Liver (tissue), 3 donors: ENCODE results near the gene AFAP1.

ENCODE experiments used
- EGR1 ChIP-seq, 2 donors: IDR thresholded peaks; 2 replicates each; pipeline ENCODE4 v1.6.1; 2016 to 2018; ENCODE audit warnings: antibody characterized with exemption in 2 of 2, low read depth in 2 of 2
- FOXA1 ChIP-seq: IDR thresholded peaks from 2 replicates; pipeline ENCODE4 v1.6.1; 2016; ENCODE audit warnings: antibody characterized with exemption
- JUND ChIP-seq, 2 donors: IDR thresholded peaks; 2 replicates each; pipeline ENCODE4 v1.6.1; 2016; ENCODE audit warnings: antibody characterized with exemption in 2 of 2
- NR2F2 ChIP-seq: IDR thresholded peaks from 2 replicates; pipeline ENCODE4 v1.6.1; 2016; ENCODE audit warnings: antibody characterized with exemption
- RXRA ChIP-seq, 2 donors: IDR thresholded peaks; 2 replicates each; pipeline ENCODE4 v1.6.1; 2017 to 2018; ENCODE audit warnings: antibody characterized with exemption in 2 of 2, mild to moderate bottlenecking in 1 of 2
- SP1 ChIP-seq: IDR thresholded peaks from 2 replicates; pipeline ENCODE4 v1.6.1; 2018; ENCODE audit warnings: antibody characterized with exemption, mild to moderate bottlenecking
- TAF1 ChIP-seq: conservative IDR thresholded peaks from 2 replicates; pipeline ENCODE4 v1.6.1; 2016; ENCODE audit warnings: antibody characterized with exemption, mild to moderate bottlenecking
- YY1 ChIP-seq: IDR thresholded peaks from 2 replicates; pipeline ENCODE4 v1.6.1; 2016; ENCODE audit warnings: antibody characterized with exemption, mild to moderate bottlenecking
- TF ChIP-seq, protein P1 (sequence below): fragments of 150-350 bp; IDR thresholded peaks from 2 replicates; pipeline ENCODE4 v1.5.1; 2017; ENCODE audit warnings: improper control_type of control experiment, low read depth, low read length; ENCODE audit not compliant: missing input control
- TF ChIP-seq, protein P2 (sequence below): IDR thresholded peaks from 2 replicates; pipeline ENCODE4 v1.6.1; 2016; ENCODE audit warnings: antibody characterized with exemption
- TF ChIP-seq, protein P3 (sequence below): IDR thresholded peaks from 2 replicates; pipeline ENCODE4 v1.6.1; 2016; ENCODE audit warnings: antibody characterized with exemption
- TF ChIP-seq, protein P4 (sequence below): IDR thresholded peaks from 2 replicates; pipeline ENCODE4 v1.6.1; 2016; ENCODE audit warnings: antibody characterized with exemption, mild to moderate bottlenecking
- donor health status: healthy.
- donor health status: healthy.

DNA sequence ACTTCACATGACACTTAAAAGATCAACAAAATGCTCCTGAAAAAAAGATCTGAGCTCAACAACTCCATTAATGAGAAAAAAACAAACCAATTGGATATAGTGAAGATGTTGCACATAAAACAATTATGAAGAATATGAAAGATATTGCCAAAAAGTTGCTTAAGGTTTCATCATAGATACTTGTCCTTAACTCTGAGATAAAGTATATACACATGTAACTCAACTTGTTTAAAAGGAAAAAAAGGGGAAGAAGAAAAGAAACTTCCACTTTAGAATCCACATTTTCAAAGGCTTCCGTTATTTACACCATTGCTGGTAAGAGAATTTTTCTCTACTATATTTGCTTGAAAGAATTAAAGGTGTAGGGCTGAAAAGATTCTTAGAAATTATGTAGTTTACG, 2.7 kb downstream of the AFAP1 start:
- TF ChIP-seq, protein P1, sequence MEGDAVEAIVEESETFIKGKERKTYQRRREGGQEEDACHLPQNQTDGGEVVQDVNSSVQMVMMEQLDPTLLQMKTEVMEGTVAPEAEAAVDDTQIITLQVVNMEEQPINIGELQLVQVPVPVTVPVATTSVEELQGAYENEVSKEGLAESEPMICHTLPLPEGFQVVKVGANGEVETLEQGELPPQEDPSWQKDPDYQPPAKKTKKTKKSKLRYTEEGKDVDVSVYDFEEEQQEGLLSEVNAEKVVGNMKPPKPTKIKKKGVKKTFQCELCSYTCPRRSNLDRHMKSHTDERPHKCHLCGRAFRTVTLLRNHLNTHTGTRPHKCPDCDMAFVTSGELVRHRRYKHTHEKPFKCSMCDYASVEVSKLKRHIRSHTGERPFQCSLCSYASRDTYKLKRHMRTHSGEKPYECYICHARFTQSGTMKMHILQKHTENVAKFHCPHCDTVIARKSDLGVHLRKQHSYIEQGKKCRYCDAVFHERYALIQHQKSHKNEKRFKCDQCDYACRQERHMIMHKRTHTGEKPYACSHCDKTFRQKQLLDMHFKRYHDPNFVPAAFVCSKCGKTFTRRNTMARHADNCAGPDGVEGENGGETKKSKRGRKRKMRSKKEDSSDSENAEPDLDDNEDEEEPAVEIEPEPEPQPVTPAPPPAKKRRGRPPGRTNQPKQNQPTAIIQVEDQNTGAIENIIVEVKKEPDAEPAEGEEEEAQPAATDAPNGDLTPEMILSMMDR = no peak
- TF ChIP-seq, protein P2, sequence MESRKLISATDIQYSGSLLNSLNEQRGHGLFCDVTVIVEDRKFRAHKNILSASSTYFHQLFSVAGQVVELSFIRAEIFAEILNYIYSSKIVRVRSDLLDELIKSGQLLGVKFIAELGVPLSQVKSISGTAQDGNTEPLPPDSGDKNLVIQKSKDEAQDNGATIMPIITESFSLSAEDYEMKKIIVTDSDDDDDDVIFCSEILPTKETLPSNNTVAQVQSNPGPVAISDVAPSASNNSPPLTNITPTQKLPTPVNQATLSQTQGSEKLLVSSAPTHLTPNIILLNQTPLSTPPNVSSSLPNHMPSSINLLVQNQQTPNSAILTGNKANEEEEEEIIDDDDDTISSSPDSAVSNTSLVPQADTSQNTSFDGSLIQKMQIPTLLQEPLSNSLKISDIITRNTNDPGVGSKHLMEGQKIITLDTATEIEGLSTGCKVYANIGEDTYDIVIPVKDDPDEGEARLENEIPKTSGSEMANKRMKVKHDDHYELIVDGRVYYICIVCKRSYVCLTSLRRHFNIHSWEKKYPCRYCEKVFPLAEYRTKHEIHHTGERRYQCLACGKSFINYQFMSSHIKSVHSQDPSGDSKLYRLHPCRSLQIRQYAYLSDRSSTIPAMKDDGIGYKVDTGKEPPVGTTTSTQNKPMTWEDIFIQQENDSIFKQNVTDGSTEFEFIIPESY = no peak
- TF ChIP-seq RXRA (IDR thresholded peaks at IDR 0.05) = no peak
- TF ChIP-seq TAF1 = no peak
- no peak for TF ChIP-seq YY1
- TF ChIP-seq, protein P3, sequence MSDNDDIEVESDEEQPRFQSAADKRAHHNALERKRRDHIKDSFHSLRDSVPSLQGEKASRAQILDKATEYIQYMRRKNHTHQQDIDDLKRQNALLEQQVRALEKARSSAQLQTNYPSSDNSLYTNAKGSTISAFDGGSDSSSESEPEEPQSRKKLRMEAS = no peak
- TF ChIP-seq SP1 = no peak
- TF ChIP-seq EGR1 (IDR thresholded peaks at IDR 0.05; ENCODE audit: low read depth in 2 of 2) = no peak
- no peak for TF ChIP-seq NR2F2
- TF ChIP-seq, protein P4, sequence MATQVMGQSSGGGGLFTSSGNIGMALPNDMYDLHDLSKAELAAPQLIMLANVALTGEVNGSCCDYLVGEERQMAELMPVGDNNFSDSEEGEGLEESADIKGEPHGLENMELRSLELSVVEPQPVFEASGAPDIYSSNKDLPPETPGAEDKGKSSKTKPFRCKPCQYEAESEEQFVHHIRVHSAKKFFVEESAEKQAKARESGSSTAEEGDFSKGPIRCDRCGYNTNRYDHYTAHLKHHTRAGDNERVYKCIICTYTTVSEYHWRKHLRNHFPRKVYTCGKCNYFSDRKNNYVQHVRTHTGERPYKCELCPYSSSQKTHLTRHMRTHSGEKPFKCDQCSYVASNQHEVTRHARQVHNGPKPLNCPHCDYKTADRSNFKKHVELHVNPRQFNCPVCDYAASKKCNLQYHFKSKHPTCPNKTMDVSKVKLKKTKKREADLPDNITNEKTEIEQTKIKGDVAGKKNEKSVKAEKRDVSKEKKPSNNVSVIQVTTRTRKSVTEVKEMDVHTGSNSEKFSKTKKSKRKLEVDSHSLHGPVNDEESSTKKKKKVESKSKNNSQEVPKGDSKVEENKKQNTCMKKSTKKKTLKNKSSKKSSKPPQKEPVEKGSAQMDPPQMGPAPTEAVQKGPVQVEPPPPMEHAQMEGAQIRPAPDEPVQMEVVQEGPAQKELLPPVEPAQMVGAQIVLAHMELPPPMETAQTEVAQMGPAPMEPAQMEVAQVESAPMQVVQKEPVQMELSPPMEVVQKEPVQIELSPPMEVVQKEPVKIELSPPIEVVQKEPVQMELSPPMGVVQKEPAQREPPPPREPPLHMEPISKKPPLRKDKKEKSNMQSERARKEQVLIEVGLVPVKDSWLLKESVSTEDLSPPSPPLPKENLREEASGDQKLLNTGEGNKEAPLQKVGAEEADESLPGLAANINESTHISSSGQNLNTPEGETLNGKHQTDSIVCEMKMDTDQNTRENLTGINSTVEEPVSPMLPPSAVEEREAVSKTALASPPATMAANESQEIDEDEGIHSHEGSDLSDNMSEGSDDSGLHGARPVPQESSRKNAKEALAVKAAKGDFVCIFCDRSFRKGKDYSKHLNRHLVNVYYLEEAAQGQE = no peak
- TF ChIP-seq JUND (IDR thresholded peaks at IDR 0.05) = no peak
- no peak for TF ChIP-seq FOXA1
